HG02981 (cell line): ENCODE measurements around the gene FAM72A.
"Not testable (repeated sequence)": the region's sequence is repeated elsewhere in the genome, so short reads cannot be mapped to it uniquely, and the experiment has no call there.

Source experiments
- ATAC-seq: cut with Tn5 transposase; IDR thresholded peaks from one replicate; pipeline ENCODE4 v1.9.1; 2021; ENCODE audit warnings: mild to moderate bottlenecking, moderate library complexity; ENCODE audit not compliant: unreplicated experiment

Gene FAM72A

GRCh38 chr1:206215600-206216392 is 13.2 kb upstream of the FAM72A start:
- not testable (repeated sequence) for ATAC-seq

- ATAC-seq, result not testable (repeated sequence)
Measured at GRCh38 chr1:206210802-206211201, 8.2 kb upstream of the FAM72A start.

GRCh38 chr1:206205569-206205968 is 2.9 kb upstream of the FAM72A start:
- ATAC-seq, result not testable (repeated sequence)

DNA sequence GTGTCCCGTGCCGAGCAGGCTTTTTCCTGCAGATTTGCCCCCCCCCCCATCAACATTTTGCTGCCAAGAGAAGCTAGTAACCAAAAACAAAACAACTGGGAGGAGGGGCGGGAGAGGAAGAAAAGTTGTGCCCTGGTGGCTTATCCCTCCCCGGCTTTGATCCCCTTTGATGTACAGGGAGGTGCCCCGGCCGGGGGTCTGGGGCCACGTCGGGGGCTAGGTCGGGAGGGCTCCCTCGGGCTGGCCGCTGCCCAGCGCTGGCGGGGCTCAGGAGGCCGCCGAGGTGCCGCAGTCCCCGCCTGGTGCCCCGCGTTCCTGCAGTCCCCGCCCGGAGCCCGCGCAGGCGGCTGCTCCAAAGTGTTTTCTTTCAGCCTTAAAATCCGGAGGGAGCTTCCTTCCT is 2.2 kb upstream of the FAM72A start:
- not testable (repeated sequence) for ATAC-seq

- ATAC-seq, result not testable (repeated sequence)
Measured at GRCh38 chr1:206204159-206204511, 1.5 kb upstream of the FAM72A start.

GRCh38 chr1:206203364-206204158 is 922 bp upstream of the FAM72A start, which contains the start of gene SRGAP2:
SRGAP2 (plus strand) TSS chr1:206203541; CDS start chr1:206205971, 2,430 bp downstream.
- peak; percentile 4 for ATAC-seq

DNA sequence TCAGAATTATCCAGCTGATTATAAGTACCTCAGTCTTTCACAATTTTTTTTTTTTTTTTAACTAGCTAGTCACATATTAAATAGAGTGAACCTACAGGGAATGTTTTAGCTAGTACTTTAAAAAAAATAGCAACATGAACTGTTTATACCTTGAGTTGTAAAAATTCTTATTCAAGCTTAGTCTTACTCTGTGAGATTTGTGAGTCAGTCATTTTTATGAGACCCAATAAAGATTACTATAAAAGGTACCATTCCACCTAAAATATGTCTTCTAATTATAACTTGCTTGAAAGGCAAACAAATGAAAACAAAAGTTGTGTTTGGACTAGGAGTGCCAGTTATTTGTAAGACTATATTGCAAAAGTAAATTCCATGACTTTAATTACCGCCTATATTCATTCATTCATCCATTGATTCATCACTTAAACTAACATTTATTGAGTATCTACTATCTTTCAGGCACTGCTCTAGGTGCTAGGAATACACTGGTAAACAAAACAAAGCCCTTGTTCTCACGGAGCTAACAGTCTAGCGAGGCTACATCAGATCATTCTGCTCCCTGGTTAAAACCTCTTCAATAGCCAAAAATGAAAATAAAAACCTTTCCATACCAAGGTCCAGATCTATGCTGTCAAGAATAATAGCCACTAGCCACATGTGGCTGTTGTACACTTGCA is 5.8 kb downstream of the FAM72A start:
- ATAC-seq, result not testable (repeated sequence)

- ATAC-seq, result not testable (repeated sequence)
Measured at GRCh38 chr1:206195182-206195581, 7.5 kb downstream of the FAM72A start.

DNA sequence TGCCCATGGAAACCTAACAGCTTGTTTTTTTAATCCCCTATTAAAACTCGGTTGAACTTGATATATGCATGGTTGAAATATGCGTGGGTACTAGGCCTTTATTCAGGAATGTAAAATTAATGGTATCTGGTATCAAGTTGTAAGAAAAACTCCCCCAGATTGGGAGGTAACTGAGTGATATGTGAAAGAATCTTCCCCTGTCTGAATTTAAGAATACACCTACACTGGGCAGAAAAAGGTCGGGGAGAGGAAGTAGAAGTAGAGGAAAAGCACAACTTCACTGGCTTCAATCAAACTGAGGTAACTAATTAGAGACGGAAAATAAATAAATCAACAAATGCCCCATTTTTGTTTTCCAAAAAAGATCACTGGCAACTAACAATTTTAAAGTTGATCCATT is 15.8 kb downstream of the FAM72A start:
- not testable (repeated sequence) for ATAC-seq

DNA sequence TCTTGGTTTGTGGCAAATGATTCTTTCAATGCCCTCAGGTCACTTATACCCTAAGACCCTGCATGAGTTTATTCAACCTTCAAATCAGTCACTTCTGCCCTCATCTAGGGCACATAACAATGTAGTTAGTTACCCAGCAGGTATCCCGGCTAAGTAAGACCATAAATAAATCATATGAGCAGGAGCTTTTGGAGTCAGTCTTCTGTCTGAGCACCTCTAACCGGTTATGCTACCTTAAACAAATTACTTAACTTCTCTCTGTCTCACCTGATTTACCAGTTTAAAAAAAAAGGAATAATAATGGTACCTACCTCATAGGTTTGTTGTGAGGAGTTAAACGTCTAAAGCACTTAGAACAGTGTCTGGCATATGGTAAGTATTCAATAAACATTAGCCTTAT is 16.9 kb downstream of the FAM72A start:
- not testable (repeated sequence) for ATAC-seq

GRCh38 chr1:206183788-206184187 is 18.9 kb downstream of the FAM72A start:
- not testable (repeated sequence) for ATAC-seq

DNA sequence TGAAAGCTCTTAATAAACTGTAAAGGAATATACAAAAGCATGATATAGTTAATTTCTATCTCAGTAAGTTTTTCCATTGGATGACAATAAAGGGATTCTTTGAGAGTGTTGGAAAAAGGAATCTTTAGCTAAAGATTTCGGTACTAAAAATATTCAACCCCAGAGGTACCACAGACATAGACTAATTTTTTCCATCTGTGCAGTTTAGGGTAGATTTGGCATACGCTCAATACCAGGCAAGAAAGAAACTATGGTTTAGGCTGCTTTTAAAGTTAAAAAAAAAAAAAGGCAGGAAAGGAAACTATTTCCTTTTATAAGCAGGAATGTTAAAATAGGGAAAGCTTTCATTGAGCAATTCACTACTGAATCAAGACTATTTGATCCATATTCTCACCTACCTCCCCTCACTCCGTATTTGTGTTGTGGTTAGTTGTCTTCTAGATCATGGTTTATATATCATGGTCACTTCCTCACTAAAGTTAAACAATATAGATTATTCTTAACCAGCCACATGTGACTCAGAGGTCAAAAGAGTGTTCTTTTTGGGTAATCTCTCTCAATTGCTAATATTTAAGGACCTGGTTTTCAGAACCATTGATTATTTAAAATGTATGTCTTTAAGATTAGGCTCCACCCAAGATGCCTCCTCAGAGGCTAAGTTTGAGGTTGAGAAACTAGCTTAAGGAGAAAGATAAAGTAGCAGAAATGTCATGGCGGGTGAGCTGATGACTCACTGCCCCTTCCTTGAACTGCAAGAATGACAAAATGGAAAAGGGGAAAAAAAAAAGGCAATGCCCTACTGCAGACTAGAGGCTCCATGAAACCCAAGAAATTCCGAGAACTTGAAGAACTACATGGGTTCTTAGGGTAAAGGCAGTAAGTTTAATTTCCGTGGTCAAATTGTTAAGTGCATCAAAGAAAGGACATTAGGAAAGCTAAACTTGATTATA is 20.0 kb downstream of the FAM72A start:
- ATAC-seq, result not testable (repeated sequence)

GRCh38 chr1:206179666-206180065 is 23.0 kb downstream of the FAM72A start:
- ATAC-seq, result not testable (repeated sequence)

DNA sequence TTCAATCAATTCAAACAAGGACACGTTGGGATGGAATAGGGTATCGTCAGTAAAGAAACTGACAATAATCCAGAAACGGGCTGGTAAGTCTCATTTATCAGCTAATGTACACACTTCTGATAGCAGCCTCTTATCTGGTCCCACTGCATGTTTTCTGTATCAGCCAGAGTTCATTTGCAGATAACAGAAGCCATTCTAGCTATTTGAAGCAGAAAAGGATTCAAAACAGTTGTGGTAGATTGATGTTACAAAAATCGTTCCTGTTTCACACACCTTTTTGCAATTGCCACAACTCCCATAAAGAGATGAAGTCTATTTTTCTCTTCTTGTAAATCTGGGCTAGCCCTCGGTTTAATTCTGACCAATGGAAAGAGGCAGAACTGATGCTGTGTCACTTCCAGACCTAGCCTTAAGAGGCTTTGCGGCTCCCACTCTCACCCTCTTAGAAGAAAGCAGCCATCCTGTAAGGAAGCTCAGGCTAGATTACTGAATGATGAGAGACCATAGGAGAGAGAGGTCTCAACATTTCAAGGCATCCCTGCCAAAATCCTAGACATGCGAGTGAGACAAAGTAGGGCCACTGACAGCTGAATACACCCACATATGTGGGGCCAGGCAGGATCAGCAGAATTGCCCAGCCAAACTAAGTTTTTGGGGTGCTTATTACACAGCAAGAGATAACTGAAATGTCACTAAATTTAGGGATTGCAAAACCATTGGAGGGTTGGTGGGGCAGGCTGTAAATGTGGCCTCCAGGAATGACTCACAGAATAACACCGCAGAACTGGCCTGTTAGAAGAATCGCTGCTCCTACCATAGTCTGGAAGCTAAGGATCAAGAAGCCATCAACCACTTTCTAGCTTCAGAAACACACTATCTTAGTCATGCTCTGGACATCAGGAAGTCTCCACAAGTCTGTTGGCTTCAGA is 24.3 kb downstream of the FAM72A start:
- ATAC-seq, result not testable (repeated sequence)

DNA sequence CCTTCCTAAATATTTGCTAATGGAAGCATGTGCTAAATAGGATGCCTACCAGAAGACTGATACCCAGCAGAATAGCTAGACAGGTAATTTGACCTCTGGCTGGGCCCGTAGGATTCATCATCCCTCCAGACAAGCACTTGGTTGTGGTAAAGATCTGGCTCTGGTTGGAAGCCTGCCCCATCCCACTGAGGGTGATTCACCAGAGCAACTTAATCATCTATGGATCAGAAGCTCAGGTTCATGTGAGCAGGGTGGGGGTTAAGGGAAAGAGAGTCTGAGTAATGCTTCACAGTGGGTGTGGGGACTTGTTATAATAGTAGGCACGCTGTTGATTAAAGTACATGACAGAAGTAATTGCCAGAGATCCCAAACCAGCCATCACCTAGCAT is 26.5 kb downstream of the FAM72A start:
- ATAC-seq, result not testable (repeated sequence)

DNA sequence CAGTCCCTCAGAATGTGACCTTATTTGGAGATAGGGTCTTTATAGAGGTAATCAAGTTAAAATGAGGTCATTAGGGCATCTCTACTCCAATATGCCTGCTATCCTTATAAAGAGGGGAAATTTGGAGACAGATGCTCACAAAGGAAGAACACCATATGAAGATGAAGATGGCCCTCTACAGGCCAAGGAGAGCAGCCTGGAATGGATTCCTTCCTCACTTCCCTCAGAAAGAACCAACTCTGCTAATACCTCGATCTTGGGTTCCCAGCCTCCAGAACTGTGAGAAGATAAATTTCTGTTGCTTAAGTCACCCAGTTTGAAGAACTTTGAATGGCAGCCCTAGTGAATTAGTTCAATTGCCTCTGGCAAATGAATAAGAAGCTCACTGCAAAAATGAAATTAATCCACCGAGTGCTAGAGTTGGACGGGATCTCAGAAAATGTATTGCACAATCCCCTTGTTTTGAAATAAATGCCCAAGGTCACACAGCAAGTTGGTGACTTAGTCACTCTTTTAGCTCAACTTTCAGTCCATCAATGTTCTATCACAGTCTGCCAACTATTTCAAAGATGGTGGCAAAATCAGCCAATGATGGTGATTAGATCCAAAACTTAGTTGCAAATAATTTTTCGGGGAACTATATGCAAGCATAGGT is 27.1 kb downstream of the FAM72A start:
- not testable (repeated sequence) for ATAC-seq

DNA sequence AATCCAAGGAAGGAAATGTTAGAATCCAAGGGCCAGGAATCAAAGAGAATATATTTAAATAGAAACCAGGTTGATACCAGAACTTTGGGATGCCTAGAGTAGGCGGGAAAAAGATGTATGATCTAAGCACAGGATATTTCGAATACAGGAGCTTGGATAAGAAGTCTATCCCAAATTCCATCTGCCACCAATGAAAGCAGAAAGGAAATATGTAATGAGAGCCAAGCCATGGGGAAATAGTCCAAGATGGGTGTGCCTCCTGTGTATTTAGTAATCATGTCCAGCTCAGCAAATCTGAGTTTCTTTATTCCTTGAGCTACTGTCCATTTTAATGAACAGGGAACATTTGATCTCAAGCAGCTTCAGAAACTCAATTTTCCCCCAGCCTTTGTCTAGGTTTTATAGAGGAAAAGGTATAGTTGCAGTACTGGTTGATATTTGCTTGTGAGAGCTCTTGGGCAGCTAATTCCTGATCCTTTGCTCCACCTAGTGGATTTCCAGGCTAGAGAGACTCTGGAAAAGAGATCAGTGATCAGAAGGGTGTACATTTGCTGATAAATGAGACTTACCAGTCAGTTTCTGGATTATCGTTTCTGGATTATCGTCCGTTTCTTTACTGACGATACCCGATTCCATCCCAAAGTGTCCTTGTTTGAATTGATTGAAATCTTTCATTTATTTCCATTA is 28.3 kb downstream of the FAM72A start:
- not testable (repeated sequence) for ATAC-seq

DNA sequence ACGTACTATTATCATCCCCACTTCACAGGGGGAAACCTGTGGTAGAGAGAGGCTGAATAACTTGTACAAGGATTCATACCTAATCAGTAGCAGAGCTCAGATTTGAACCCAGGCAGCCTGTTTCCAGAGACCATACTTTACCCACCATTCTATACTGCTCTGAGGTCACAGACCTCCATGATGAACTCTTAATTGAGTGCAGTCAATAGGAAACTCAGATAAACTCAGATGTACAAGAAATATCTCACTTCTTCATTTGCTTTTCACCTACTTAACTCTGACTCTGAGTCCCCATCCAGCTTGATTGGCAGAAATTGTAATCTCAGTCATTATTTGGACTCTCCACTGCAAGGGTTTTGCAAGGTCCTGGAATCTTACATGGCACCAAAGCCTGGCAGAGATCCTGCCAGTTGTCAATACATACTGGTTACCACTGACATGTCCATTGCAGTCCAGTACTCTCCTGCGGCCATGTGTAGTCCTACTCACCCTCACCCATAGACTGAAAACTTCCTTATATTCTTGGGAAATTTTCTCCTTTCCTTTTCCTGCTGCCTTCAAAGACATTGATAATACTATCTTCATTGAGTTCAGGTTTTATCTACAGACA is 29.4 kb downstream of the FAM72A start:
- not testable (repeated sequence) for ATAC-seq
